ENCODE results near the gene TENT5C. TPM values are rescaled to one million over a fixed set of nuclear protein-coding genes. Genes with fewer than 3 reads are reported as not detected.

Gene TENT5C
- total RNA-seq, 4 donors from 2014 or later = 1.9 to 4.3 (median 2.8) TPM

- intact Hi-C loops (cut with DNase I; ENCODE audit: low total_unique reads) = no loop called here
- TF ChIP-seq POLR2A (IDR thresholded peaks at IDR 0.05) = no peak
- no peak for TF ChIP-seq CTCF (IDR thresholded peaks at IDR 0.05)
- peak in 1 of 2 donors; percentile 39 for DNase-seq (ENCODE audit: low spot score in 2 of 2)
- no peak overlapping the region for H3K4me3 ChIP-seq (ENCODE audit: low read depth, poor library complexity, severe bottlenecking)
- 70 to 73% methylated on average over 16 of the region's 16 CpGs for WGBS, 2 donors
Observed at GRCh38 chr1:117599286-117600221, 6.3 kb upstream of the TENT5C start.

GRCh38 chr1:117600325-117600943, 5.4 kb upstream of the TENT5C start:
- intact Hi-C loops (cut with DNase I; ENCODE audit: low total_unique reads) = no loop called here
- TF ChIP-seq CTCF (IDR thresholded peaks at IDR 0.05) (no peak), POLR2A (IDR thresholded peaks at IDR 0.05) (no peak)
- peak in 1 of 2 donors; percentile 48 for DNase-seq (ENCODE audit: low spot score in 2 of 2)
- 88 to 93% methylated on average over 7 of the region's 7 CpGs for WGBS, 2 donors
- no peak overlapping the region for H3K4me3 ChIP-seq (ENCODE audit: low read depth, poor library complexity, severe bottlenecking)

GRCh38 chr1:117600966-117601365, 4.9 kb upstream of the TENT5C start:
- TF ChIP-seq CTCF (IDR thresholded peaks at IDR 0.05) = no peak
- TF ChIP-seq POLR2A (IDR thresholded peaks at IDR 0.05) = no peak
- peak in 1 of 2 donors; percentile 21 for DNase-seq (ENCODE audit: low spot score in 2 of 2)
- intact Hi-C loops (cut with DNase I; ENCODE audit: low total_unique reads) = no loop called here
- H3K4me3 ChIP-seq (ENCODE audit: low read depth, poor library complexity, severe bottlenecking) = no peak overlapping the region
- WGBS, 2 donors = 84 to 88% methylated on average over 4 of the region's 4 CpGs

GRCh38 chr1:117602862-117603261, 3.0 kb upstream of the TENT5C start:
- 80 to 82% methylated on average over 4 of the region's 4 CpGs for WGBS, 2 donors
- intact Hi-C loops (cut with DNase I; ENCODE audit: low total_unique reads) = no loop called here
- no peak for DNase-seq (ENCODE audit: low spot score in 2 of 2)

GRCh38 chr1:117605164-117605773, 579 bp upstream of the TENT5C start:
- 0 to 1% methylated on average over 21 to 29 of the region's 29 CpGs for WGBS, 2 donors
- peak overlapping the region; percentile 73 for H3K4me3 ChIP-seq (ENCODE audit: low read depth, poor library complexity, severe bottlenecking)
- TF ChIP-seq CTCF (IDR thresholded peaks at IDR 0.05) (no peak), POLR2A (IDR thresholded peaks at IDR 0.05) (no peak)
- DNase-seq (ENCODE audit: low spot score in 2 of 2) = peak in 1 of 2 donors; percentile 23
- intact Hi-C loops (cut with DNase I; ENCODE audit: low total_unique reads) = no loop called here

More at GRCh38 chr1:117602862-117603261, 3.0 kb upstream of the TENT5C start:
- no peak overlapping the region for H3K4me3 ChIP-seq (ENCODE audit: low read depth, poor library complexity, severe bottlenecking)
- TF ChIP-seq CTCF (IDR thresholded peaks at IDR 0.05) (no peak), POLR2A (IDR thresholded peaks at IDR 0.05) (no peak)
